H1 (cell line): ENCODE measurements around the gene ASB17.
"Not testable (repeated sequence)": the region's sequence is repeated elsewhere in the genome, so short reads cannot be mapped to it uniquely, and the experiment has no call there.

Source experiments
- ASH2L ChIP-seq: fragments of 200-600, 300-600 bp; sonication (generic); IDR thresholded peaks from one replicate; pipeline ENCODE4 v1.7.1; 2017; ENCODE audit warnings: low read length
- CHD1 ChIP-seq: IDR thresholded peaks from 2 replicates; pipeline ENCODE4 v1.6.1; 2012; ENCODE audit warnings: low read depth, low read length, improper control_type of control experiment
- CREB1 ChIP-seq: IDR thresholded peaks from 2 replicates; pipeline ENCODE4 v1.6.1; 2012; ENCODE audit warnings: inconsistent platforms
- EP300 ChIP-seq, 2 experiments: IDR thresholded peaks; 1 replicate in 1 of 2; 2 replicates in 1 of 2; pipeline ENCODE4 v1.6.1; 2011 to 2012; ENCODE audit warnings: low read depth in 2 of 2, low read length in 2 of 2, mild to moderate bottlenecking in 2 of 2, borderline replicate concordance in 1 of 2, inconsistent platforms in 1 of 2, moderate library complexity in 1 of 2
- EZH2 ChIP-seq: fragments of 200-600 bp; sonication (generic); IDR thresholded peaks from 2 replicates; pipeline ENCODE4 v1.7.1; 2012; ENCODE audit warnings: low read depth, mild to moderate bottlenecking, moderate library complexity, low read length, inconsistent platforms; ENCODE audit not compliant: severe bottlenecking
- HDAC6 ChIP-seq: IDR thresholded peaks from one replicate; pipeline ENCODE4 v1.7.1; 2012; ENCODE audit warnings: low read depth, mild to moderate bottlenecking, inconsistent platforms, low read length, moderate library complexity
- KDM5A ChIP-seq: fragments of 200-600 bp; IDR thresholded peaks from 2 replicates; pipeline ENCODE4 v1.7.1; 2012; ENCODE audit warnings: mild to moderate bottlenecking, low read length, inconsistent platforms, mixed read lengths
- POLR2A ChIP-seq, 2 experiments: IDR thresholded peaks; 1 replicate in 1 of 2; 2 replicates in 1 of 2; pipeline ENCODE4 v1.6.1; 2011; ENCODE audit warnings: low read depth in 2 of 2, low read length in 2 of 2, mild to moderate bottlenecking in 2 of 2; ENCODE audit errors: control extremely low read depth in 1 of 2
- POLR2AphosphoS5 ChIP-seq: IDR thresholded peaks from 2 replicates; pipeline ENCODE4 v1.6.1; 2011; ENCODE audit warnings: low read depth, low read length
- RAD21 ChIP-seq, 2 experiments: IDR thresholded peaks in 1 of 2; conservative IDR thresholded peaks in 1 of 2; 2 replicates each; pipeline ENCODE4 v1.6.1; 2011; ENCODE audit warnings: low read depth in 2 of 2, low read length in 2 of 2, improper control_type of control experiment in 1 of 2, inconsistent platforms in 1 of 2, mild to moderate bottlenecking in 1 of 2, moderate library complexity in 1 of 2
- TAF1 ChIP-seq: IDR thresholded peaks from 2 replicates; pipeline ENCODE4 v1.6.1; 2011; ENCODE audit warnings: mild to moderate bottlenecking, low read depth, low read length
- TF ChIP-seq, protein P1 (sequence below), 3 experiments: IDR thresholded peaks; 1 replicate in 2 of 3; 2 replicates in 1 of 3; pipeline versions ENCODE4 v1.5.1 to v1.6.1; 2011; ENCODE audit warnings: low read length in 3 of 3, mild to moderate bottlenecking in 3 of 3, inconsistent platforms in 2 of 3, low read depth in 1 of 3, moderate library complexity in 1 of 3; ENCODE audit not compliant: insufficient read depth in 1 of 3; ENCODE audit errors: control extremely low read depth in 1 of 3
- TF ChIP-seq, protein P2 (sequence below): IDR thresholded peaks from 2 replicates; pipeline ENCODE4 v1.6.1; 2011; ENCODE audit warnings: low read depth, mild to moderate bottlenecking, low read length; ENCODE audit not compliant: insufficient read depth

DNA sequence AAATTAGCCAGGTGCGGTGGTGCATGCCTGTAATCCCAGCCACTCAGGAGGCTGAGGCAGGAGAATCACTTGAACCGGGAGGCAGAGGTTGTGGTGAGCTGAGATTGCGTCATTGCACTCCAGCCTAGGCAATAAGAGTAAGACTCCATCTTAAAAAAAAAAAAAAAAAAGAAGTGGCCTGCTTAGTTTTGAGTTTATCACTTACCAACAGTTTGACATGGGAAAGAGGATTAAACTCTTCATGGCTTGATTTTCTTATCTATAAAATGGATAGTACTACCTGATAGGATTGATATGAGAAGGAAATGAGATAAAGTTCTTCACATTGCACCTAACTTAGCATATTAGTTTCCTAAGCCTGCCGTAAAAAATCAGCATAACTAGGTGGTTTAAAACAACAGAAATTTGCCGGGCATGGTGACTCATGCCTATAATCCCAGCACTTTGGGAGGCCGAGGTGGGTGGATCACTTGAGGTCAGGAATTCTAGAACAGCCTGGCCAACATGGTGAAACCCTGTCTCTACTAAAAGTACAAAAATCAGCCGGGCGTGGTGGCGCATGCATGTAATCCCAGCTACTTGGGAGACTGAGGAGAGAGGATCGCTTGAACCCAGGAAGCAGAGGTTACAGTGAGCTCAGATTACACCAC, 32.0 kb upstream of the ASB17 start:
- TF ChIP-seq CHD1; HDAC6; KDM5A; EP300 (IDR thresholded peaks at IDR 0.05; ENCODE audit: borderline replicate concordance in 1 of 2, low read depth in 2 of 2, low read length in 2 of 2); POLR2A (IDR thresholded peaks at IDR 0.05; ENCODE audit: control extremely low read depth in 1 of 2, low read depth in 2 of 2, low read length in 2 of 2); CREB1; ASH2L; RAD21 (IDR thresholded peaks at IDR 0.05 in 1 of 2, conservative IDR thresholded peaks at IDR 0.05 in 1 of 2; ENCODE audit: low read depth in 2 of 2, low read length in 2 of 2); POLR2AphosphoS5; TAF1; EZH2: not testable (repeated sequence)
- TF ChIP-seq, protein P1, sequence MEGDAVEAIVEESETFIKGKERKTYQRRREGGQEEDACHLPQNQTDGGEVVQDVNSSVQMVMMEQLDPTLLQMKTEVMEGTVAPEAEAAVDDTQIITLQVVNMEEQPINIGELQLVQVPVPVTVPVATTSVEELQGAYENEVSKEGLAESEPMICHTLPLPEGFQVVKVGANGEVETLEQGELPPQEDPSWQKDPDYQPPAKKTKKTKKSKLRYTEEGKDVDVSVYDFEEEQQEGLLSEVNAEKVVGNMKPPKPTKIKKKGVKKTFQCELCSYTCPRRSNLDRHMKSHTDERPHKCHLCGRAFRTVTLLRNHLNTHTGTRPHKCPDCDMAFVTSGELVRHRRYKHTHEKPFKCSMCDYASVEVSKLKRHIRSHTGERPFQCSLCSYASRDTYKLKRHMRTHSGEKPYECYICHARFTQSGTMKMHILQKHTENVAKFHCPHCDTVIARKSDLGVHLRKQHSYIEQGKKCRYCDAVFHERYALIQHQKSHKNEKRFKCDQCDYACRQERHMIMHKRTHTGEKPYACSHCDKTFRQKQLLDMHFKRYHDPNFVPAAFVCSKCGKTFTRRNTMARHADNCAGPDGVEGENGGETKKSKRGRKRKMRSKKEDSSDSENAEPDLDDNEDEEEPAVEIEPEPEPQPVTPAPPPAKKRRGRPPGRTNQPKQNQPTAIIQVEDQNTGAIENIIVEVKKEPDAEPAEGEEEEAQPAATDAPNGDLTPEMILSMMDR (IDR thresholded peaks at IDR 0.05; ENCODE audit: control extremely low read depth in 1 of 3, insufficient read depth in 1 of 3, low read depth in 1 of 3, low read length in 3 of 3) = not testable (repeated sequence)
- TF ChIP-seq, protein P2, sequence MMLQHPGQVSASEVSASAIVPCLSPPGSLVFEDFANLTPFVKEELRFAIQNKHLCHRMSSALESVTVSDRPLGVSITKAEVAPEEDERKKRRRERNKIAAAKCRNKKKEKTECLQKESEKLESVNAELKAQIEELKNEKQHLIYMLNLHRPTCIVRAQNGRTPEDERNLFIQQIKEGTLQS = not testable (repeated sequence)
